ENCODE measurements around the gene DLL4. TPM values are rescaled to one million over a fixed set of nuclear protein-coding genes. Genes with fewer than 3 reads are reported as not detected.

Gene DLL4
- total and polyA plus RNA-seq, 4 donors = 11.8 to 31.8 (median 17.1) TPM

DNA sequence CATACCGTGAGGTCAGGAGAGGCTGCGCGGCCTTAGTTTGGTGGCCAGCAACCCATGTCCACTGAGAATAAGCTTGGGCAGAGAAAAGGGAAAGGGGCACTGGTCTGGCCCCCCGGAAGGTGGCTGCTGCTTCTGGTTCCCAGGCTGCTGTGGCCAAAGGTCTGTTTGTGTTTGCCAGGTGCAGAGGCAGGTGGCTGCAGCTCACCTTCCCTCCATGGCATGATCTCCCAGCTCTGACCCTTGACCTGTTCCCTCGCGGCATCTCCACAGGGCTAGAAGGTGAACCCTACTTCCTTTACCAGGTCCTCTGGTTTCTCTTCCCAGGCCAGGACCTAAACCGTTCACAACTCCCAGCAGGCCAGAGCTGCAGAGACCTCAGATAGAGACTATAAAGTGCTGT is 21.0 kb upstream of the DLL4 start:
- no peak for TF ChIP-seq CTCF (IDR thresholded peaks at IDR 0.05; ENCODE audit: control extremely low read depth, extremely low read depth)
- no peaks in the 10 kb centered on the region for H3K27me3 ChIP-seq (ENCODE audit: control insufficient read depth in 3 of 3, insufficient read depth in 3 of 3, low read length in 2 of 3)
- no peak for DNase-seq
- ATAC-seq (ENCODE audit: insufficient read depth, low FRiP score) = no peak
- H3K9me3 ChIP-seq (ENCODE audit: control insufficient read depth in 4 of 4, insufficient read depth in 3 of 4, low read length in 3 of 4) = no peaks in the 10 kb centered on the region
- WGBS, 2 donors = 84 to 89% methylated on average over 7 of the region's 7 CpGs
- no peak overlapping the region for H3K4me3 ChIP-seq
- H3K36me3 ChIP-seq (ENCODE audit: control insufficient read depth in 4 of 4, insufficient read depth in 4 of 4, low read length in 4 of 4) = peaks cover 6 to 12% (median 7%) of the 10 kb centered on the region in 4 donors
- H3K4me1 ChIP-seq (ENCODE audit: control insufficient read depth in 5 of 5, insufficient read depth in 5 of 5, low read length in 5 of 5) = peaks cover 4 to 47% (median 39%) of the 10 kb centered on the region in 5 donors
- H3K27ac ChIP-seq (ENCODE audit: low read depth in 1 of 2, low read length in 1 of 2) = peak overlapping the region in 1 of 2 donors; percentile 97
- no peak overlapping the region for H3K9ac ChIP-seq (ENCODE audit: insufficient read depth in 1 of 2, low read length in 2 of 2)

DNA sequence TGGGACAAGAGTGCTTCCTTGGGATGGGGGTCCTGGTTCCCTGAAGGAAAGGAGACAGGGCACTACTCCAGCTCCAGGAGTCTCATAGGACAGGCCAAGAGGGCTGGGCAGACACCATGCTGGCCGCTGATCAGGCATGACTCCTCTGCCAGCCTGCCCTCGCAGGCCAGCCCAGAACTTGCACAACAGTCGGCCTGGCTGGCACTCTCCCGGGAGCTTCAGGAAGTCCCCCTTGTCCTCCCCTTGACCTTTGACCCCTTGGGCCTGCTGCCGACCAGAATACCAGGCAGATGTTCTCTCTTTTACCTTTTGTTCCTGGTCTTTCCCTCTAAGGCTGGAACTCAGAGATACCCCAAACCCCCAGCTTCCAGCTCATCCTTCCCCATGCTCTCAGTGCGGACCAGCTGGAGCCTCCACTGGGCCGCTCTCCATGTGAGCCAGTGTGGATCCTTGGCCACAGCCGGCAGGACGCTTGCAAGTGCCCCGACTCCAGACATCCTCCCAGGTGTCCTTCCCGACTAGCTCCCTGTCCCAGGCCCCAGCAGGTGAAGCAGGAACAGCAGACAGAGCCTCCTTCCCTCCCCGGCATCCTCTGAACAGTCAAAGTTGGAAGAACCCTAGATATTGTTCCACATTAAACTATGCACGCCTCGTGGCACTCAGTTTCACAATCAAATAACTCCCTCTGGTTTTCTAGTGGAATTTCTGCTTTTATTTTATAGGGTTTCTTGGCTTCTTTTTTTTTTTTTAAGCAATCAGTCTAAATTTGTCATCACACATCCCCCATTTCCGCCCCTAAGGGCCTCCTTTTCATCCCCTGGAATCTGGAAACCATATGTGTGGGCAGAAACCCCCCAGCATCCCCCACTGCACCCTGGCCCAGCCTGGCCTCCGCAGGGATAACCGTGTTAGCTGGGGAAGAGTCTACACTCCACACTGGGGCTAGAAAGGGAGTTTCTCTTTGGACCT is 19.2 kb upstream of the DLL4 start:
- TF ChIP-seq CTCF (IDR thresholded peaks at IDR 0.05; ENCODE audit: control extremely low read depth, extremely low read depth) = no peak
- Histone ChIP-seq H3K27ac (ENCODE audit: low read depth in 1 of 2, low read length in 1 of 2) (peak overlapping the region in 1 of 2 donors; percentile 38), H3K27me3 (ENCODE audit: control insufficient read depth in 3 of 3, insufficient read depth in 3 of 3, low read length in 2 of 3) (no peaks in the 10 kb centered on the region), H3K4me3 (no peak overlapping the region), H3K9me3 (ENCODE audit: control insufficient read depth in 4 of 4, insufficient read depth in 3 of 4, low read length in 3 of 4) (no peaks in the 10 kb centered on the region), H3K9ac (ENCODE audit: insufficient read depth in 1 of 2, low read length in 2 of 2) (no peak overlapping the region), H3K4me1 (ENCODE audit: control insufficient read depth in 5 of 5, insufficient read depth in 5 of 5, low read length in 5 of 5) (peaks cover 4 to 49% (median 39%) of the 10 kb centered on the region in 5 donors), H3K36me3 (ENCODE audit: control insufficient read depth in 4 of 4, insufficient read depth in 4 of 4, low read length in 4 of 4) (no peaks in the 10 kb centered on the region)
- DNase-seq = peak in 1 of 3 donors; percentile 49
- WGBS, 2 donors = 50% methylated on average over 17 of the region's 17 CpGs
- ATAC-seq (ENCODE audit: insufficient read depth, low FRiP score) = no peak

DNA sequence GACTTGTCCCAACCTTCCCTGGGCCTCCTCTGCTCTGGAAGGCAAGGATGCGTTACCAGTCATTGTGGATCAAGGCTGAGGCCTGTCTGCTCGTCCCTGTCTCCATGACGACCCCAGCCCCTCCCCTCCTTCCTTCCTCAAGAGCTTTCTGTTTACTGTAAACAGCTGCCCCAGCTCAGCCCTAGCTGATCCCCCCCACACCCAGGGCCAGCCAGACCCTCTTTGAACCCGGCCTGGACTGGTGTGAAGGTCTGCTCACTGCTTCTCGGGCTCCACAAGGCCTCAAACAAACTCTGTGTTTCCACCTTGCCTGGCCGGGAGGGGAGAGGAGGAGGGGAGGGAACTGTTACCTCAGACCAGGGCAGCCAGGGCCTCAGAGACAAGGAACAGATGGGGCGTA is 18.0 kb upstream of the DLL4 start:
- Histone ChIP-seq H3K36me3 (ENCODE audit: control insufficient read depth in 4 of 4, insufficient read depth in 4 of 4, low read length in 4 of 4) (no peaks in the 10 kb centered on the region), H3K27me3 (ENCODE audit: control insufficient read depth in 3 of 3, insufficient read depth in 3 of 3, low read length in 2 of 3) (no peaks in the 10 kb centered on the region), H3K9ac (ENCODE audit: insufficient read depth in 1 of 2, low read length in 2 of 2) (no peak overlapping the region), H3K27ac (ENCODE audit: low read depth in 1 of 2, low read length in 1 of 2) (peak overlapping the region in 1 of 2 donors; percentile 40), H3K4me1 (ENCODE audit: control insufficient read depth in 5 of 5, insufficient read depth in 5 of 5, low read length in 5 of 5) (peaks cover 0 to 46% (median 37%) of the 10 kb centered on the region in 5 donors), H3K9me3 (ENCODE audit: control insufficient read depth in 4 of 4, insufficient read depth in 3 of 4, low read length in 3 of 4) (no peaks in the 10 kb centered on the region), H3K4me3 (no peak overlapping the region)
- ATAC-seq (ENCODE audit: insufficient read depth, low FRiP score) (no peak), DNase-seq (peak; percentile 81 to 83 (median 83))
- TF ChIP-seq CTCF (IDR thresholded peaks at IDR 0.05; ENCODE audit: control extremely low read depth, extremely low read depth) = no peak
- 44 to 50% methylated on average over 7 of the region's 7 CpGs for WGBS, 2 donors

Data from lung (tissue), 12 donors.